Rectal smooth muscle tissue (tissue), 1 donor: ENCODE measurements around the gene LATS2.
"Not testable (repeated sequence)": the region's sequence is repeated elsewhere in the genome, so short reads cannot be mapped to it uniquely, and the experiment has no call there.

Experiments
- H3K27ac ChIP-seq: one replicate; pipeline ENCODE4 v1.7.0; 2013; ENCODE audit warnings: low read depth, low read length, inconsistent platforms
- H3K27me3 ChIP-seq: one replicate; pipeline ENCODE4 v1.7.0; 2013; ENCODE audit warnings: low read length; ENCODE audit not compliant: control insufficient read depth, insufficient read depth
- H3K36me3 ChIP-seq: one replicate; pipeline ENCODE4 v1.7.0; 2013; ENCODE audit warnings: low read length; ENCODE audit not compliant: control insufficient read depth, insufficient read depth
- H3K4me1 ChIP-seq: one replicate; pipeline ENCODE4 v1.7.0; 2013; ENCODE audit warnings: low read length; ENCODE audit not compliant: control insufficient read depth, insufficient read depth
- H3K4me3 ChIP-seq: one replicate; pipeline ENCODE4 v1.7.0; 2013; ENCODE audit warnings: low read length
- H3K9ac ChIP-seq: one replicate; pipeline ENCODE4 v1.7.0; 2013; ENCODE audit warnings: low read length

The LATS2 gene

DNA sequence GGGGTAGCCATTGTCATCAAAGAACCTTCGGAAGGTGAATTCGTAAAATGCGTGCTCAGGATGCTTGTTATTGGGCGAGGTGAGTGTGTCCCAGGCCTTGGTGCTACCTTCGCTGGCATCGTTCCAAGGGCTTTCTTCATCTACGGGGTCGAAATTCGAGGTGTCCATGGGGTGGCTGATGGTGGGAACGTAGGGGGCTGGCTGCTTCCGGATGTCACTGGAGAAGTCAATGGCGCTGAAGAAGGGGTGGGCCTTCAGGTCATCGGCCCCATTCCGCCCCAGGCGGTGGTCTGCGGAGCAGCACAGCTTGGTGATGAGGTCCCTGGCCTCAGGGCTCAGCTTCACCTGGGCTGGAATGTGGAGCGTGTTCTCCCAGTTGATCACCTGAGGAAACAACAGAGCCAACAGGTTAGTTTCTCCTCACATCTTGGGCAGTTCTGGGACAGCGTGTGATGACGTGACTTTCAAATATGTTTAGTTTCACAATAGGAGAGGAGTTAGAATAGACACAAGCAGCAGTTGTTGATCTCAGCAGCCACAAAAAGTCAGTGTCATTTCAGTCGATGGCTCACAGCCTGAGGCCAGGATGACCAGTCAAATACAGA is 86.3 kb downstream of the LATS2 start:
- no peak overlapping the region for H3K27ac ChIP-seq
- H3K9ac ChIP-seq: no peak overlapping the region
- no peaks in the 10 kb centered on the region for H3K4me1 ChIP-seq
- H3K36me3 ChIP-seq: peaks cover 21% of the 10 kb centered on the region
- H3K4me3 ChIP-seq: no peak overlapping the region
- no peaks in the 10 kb centered on the region for H3K27me3 ChIP-seq

DNA sequence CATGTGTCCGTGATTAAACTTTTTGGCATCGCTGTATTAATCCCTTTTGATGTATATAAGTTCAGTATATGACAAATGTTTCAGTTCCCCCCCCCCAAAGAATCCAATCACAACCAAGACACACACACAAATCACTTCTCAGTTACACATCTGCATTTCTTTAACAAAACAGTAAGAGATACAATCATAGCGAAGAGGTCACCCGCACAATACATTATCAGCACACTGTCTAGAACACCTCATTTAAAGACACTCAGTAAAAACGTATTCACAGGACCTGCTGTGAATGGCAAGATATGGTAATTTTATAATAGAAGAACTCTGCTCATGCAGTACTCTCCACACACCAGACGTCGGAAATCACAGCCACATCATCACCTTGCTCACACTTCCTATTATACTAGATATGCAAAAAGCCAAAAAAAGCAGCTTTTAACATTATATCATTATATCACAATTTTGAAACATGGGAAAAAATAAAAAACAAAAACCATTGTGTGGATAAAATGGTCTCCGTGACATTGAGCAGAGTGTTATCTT is 87.4 kb downstream of the LATS2 start:
- H3K36me3 ChIP-seq: peaks cover 17% of the 10 kb centered on the region
- no peak overlapping the region for H3K4me3 ChIP-seq
- H3K27me3 ChIP-seq: no peaks in the 10 kb centered on the region
- H3K9ac ChIP-seq: no peak overlapping the region
- no peaks in the 10 kb centered on the region for H3K4me1 ChIP-seq
- H3K27ac ChIP-seq: no peak overlapping the region

DNA sequence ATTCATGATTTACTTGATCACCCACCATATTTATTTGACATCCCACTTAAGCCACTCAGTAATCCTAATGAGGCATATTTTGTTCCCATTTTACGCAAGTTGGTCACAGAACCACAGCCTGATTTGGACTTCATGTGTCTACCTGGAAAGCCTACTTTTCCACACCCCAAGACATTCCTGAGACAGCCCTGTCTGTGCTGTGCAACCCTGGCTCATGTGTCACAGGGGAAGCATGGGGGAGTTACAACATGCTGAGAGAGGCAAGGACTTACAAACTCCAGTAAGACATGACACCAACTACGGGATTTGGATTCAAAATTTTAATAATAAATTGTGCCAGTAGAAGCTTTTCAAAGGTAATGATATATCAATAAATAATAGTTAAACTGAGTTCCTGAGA is 88.7 kb downstream of the LATS2 start:
- Histone ChIP-seq H3K9ac (no peak overlapping the region), H3K4me3 (no peak overlapping the region), H3K36me3 (peaks cover 17% of the 10 kb centered on the region), H3K27me3 (no peaks in the 10 kb centered on the region), H3K27ac (no peak overlapping the region), H3K4me1 (no peaks in the 10 kb centered on the region)

DNA sequence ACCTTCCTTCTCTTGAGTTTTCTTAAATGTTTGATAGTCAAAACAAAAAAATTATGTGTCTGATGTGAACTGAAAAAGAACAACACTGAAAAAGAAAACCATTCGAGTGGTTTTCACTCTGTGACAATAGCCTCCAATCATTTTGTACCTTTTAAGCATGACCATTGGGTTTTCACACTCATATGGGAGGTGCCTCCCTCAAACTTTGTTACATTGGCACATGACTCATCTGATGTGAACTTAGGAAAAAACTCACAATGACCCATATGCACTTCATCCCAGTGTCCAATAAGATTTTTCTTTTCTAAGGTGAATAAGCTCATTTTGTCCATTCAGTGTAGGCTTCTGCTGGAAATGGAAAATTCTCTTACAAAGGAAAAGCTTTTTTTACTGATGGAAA is 92.2 kb downstream of the LATS2 start:
- no peaks in the 10 kb centered on the region for H3K27me3 ChIP-seq

DNA sequence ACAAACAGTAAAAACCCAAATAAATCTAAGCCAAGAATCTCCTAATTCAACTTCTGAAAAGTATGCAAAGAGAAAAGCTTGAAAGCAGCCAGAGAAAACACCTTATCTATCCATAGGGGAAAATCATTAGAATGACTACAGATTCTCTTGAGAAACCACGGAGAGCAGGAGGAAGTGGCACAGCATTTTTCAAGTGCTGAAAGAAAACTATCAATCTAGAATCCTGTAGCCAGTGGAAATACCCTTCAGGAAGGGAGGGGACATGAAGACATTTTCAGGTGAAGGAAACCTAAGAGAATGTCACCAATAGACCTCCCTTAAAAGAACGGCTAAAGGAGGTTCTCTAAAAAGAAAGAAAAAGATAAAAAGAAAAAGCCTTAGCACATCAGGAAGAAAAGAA is 92.6 kb downstream of the LATS2 start:
- Histone ChIP-seq H3K36me3 (peaks cover 2% of the 10 kb centered on the region), H3K4me1 (no peaks in the 10 kb centered on the region), H3K27me3 (no peaks in the 10 kb centered on the region)

More for the DNA sequence above, 92.2 kb downstream of the LATS2 start:
- Histone ChIP-seq H3K4me3 (no peak overlapping the region), H3K36me3 (peaks cover 6% of the 10 kb centered on the region), H3K27ac (no peak overlapping the region), H3K4me1 (no peaks in the 10 kb centered on the region), H3K9ac (no peak overlapping the region)

DNA sequence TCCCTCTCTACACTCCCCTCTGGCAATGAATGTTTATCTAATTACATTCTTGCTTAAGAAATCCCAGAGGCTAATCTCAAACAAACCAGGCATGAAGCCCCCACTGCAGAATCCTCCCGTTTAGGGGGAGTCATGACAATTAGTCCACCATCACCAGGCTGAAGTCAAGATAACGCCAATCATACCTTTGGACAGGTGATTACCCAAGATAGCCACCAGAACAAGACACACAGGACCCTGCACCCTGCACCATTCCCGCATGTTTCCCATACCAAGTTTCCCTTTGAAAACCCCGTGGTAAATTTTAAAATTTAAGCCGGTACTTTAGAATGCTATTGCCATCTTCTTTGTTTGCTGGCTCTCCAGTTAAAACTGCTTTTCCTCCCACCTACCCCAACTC is 94.0 kb downstream of the LATS2 start:
- Histone ChIP-seq H3K27me3 (no peaks in the 10 kb centered on the region), H3K36me3 (no peaks in the 10 kb centered on the region), H3K9ac (no peak overlapping the region), H3K4me3 (no peak overlapping the region), H3K4me1 (no peaks in the 10 kb centered on the region), H3K27ac (no peak overlapping the region)

More for the DNA sequence above, 92.6 kb downstream of the LATS2 start:
- Histone ChIP-seq H3K9ac (no peak overlapping the region), H3K4me3 (no peak overlapping the region), H3K27ac (no peak overlapping the region)

DNA sequence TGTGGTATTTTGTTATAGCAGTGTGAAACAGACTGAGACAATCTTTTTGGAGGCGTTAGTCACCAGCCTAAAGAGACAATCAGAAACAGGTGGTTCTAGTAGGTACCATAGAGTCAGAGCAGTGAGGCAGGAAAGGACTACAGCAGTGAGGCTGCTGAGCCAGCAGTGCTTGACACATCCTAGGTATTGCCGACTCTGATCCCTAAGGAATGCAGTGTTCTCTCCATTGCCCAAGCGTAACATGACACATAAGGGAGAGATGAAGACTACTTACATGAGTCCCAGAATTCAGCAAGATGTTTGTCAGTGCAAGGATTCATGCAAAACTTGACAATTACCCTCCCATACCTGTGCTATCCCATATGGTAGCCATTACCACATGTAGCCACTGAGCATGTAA is 96.5 kb downstream of the LATS2 start:
- Histone ChIP-seq H3K36me3 (no peaks in the 10 kb centered on the region), H3K4me3 (no peak overlapping the region), H3K27ac (no peak overlapping the region), H3K27me3 (no peaks in the 10 kb centered on the region), H3K4me1 (no peaks in the 10 kb centered on the region), H3K9ac (no peak overlapping the region)

DNA sequence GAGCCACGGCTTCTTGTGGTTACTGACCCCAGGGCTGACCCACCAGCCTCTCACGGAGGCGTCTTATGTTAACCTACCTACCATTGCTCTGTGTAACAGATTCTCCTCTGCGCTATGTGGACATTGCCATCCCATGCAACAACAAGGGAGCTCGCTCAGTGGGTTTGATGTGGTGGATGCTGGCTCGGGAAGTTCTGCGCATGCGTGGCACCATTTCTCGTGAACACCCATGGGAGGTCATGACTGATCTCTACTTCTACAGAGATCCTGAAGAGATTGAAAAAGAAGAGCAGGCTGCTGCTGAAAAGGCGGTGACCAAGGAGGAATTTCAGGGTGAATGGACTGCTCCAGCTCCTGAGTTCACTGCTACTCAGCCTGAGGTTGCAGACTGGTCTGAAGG is 99.7 kb downstream of the LATS2 start:
- not testable (repeated sequence) for H3K4me1 ChIP-seq, H3K36me3 ChIP-seq, H3K27me3 ChIP-seq, H3K27ac ChIP-seq, H3K9ac ChIP-seq, H3K4me3 ChIP-seq

DNA sequence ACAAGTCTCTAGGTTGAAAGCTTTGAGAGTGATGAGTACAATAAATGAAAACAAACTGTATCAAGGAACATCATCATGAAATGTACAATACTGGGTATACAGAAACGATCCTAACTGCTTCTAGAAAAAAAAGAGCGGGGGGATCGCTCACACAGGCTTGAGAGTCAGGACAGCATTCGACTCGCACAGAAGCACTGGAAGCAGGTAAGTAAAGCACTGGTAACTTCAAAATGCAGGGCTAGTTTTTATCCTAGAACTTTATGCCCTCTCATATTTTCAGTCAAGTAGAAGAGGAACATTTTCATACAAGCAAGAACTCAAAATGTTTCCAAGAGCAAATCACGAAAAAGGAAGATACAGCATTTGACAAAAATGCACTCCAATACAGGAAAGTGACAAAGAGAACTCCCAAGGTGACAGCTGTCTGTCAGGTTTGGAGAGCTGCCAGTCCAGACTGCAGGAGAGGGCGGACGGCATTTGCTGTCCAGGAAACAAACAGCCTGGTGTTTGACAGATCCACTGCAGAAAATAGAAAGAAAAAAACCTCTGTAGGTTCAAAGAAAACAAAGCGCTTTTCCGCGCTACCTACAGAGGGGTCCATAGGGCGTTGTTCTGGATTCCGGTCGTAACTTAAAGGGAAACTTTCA is 100.6 kb downstream of the LATS2 start:
- Histone ChIP-seq H3K36me3 (no peaks in the 10 kb centered on the region), H3K27me3 (no peaks in the 10 kb centered on the region), H3K27ac (no peak overlapping the region), H3K9ac (no peak overlapping the region), H3K4me1 (no peaks in the 10 kb centered on the region), H3K4me3 (no peak overlapping the region)

DNA sequence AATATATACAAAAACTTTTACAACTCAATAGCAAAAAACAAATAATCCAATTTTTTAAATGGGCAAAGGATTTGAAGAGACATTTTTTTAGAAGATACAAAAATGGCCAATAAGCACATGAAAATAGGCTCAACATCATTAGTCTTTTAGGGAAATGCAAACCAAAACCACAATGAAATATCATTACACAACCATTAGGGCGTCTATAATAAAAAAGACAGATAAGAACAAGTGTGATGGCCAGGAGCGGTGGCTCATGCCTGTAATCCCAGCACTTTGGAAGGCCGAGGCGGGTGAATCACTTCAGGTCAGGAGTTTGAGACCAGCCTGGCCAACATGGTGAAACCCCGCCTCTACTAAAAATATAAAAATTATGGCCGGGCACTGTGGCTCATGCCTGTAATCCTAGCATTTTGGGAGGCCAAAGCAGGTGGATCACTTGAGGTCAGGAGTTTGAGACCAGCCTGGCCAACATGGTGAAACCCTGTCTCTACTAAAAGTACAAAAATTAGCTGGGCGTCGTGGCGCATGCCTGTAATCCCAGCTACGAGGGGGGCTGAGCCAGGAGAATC is 104.3 kb downstream of the LATS2 start:
- not testable (repeated sequence) for H3K27me3 ChIP-seq, H3K4me1 ChIP-seq, H3K36me3 ChIP-seq, H3K27ac ChIP-seq, H3K9ac ChIP-seq, H3K4me3 ChIP-seq

DNA sequence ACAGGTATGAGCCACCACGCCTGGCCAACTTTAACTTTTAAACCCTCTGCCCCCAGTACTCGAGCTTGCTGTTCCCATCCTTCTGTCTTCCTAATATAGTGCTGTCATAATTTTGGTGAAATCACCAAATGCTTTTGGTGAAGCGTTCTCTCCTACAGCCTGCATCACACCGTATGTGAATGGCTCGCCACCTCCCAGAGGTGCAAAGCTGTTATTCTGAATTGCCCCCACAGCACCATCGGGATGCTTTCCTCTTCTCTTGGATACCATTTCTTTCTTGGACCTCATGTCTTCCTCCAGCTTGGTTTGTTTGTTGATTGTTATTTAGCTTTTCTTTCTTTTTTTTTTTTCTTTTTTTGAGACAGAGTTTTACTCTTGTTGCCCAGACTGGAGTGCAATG is 105.9 kb downstream of the LATS2 start:
- H3K27me3 ChIP-seq: no peaks in the 10 kb centered on the region
- no peaks in the 10 kb centered on the region for H3K36me3 ChIP-seq
- no peaks in the 10 kb centered on the region for H3K4me1 ChIP-seq
- H3K9ac ChIP-seq: no peak overlapping the region
- no peak overlapping the region for H3K4me3 ChIP-seq
- no peak overlapping the region for H3K27ac ChIP-seq

DNA sequence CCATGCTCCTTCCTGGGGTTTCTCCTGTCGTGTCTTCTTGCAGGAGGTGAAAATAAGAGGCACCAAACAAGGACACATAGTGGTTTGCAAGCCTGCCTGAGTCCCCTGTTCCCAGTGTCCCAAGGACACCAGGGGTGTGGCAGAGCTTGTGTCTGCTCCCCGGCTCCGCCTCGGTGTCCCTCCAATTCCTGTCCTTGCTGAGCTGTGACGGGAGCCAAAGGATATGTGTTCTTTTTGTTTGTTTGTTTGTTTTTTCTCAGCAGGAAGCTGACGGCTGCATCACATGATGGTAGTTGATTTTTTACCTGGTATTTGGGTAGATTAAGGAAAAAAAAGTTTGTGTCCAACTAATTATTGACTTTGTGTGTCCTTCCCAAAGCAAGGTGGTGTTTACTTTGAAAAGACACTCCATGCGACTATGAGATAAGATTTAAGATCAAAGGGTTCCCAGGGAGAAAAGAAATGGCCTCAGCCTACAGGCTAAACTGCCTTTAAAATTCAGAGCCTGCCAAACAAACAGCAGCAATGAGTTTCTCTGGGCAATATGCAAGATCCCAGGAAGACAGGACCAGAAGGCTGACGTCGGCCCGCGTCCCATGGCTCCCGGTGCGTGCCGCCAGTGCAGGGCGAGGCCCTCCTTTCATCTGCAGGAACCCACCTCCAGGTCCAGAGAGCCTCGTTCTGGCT is 108.0 kb downstream of the LATS2 start:
- Histone ChIP-seq H3K27me3 (no peaks in the 10 kb centered on the region), H3K4me3 (no peak overlapping the region), H3K9ac (no peak overlapping the region), H3K4me1 (no peaks in the 10 kb centered on the region), H3K36me3 (no peaks in the 10 kb centered on the region), H3K27ac (no peak overlapping the region)
